HG03442 (cell line): ENCODE measurements around the gene ARF3.

Experiments used
- ATAC-seq: cut with Tn5 transposase; IDR thresholded peaks from one replicate; pipeline ENCODE4 v1.9.1; 2021; ENCODE audit warnings: mild to moderate bottlenecking, moderate library complexity; ENCODE audit not compliant: unreplicated experiment

Gene ARF3

DNA sequence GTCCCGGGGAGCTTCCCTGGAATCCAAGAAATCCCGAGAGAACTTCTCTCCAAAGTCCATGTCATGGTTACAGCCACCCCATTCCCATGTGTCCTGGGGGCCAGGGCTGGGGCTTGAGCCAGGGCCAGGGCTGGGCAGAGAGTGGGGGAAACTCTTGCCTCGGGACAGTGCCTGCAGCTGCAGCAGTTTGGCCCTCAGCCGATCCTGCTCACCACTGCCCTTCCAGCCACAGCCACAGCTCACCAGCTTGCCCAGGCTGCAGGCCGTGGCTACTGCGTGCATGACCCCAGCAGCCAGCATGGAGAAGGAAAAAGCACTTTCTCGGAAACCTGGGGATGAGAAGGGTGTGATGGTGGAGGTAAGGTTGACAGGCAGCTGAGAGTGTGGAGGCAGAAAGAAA is 10.7 kb upstream of the ARF3 start:
- ATAC-seq: no peak

DNA sequence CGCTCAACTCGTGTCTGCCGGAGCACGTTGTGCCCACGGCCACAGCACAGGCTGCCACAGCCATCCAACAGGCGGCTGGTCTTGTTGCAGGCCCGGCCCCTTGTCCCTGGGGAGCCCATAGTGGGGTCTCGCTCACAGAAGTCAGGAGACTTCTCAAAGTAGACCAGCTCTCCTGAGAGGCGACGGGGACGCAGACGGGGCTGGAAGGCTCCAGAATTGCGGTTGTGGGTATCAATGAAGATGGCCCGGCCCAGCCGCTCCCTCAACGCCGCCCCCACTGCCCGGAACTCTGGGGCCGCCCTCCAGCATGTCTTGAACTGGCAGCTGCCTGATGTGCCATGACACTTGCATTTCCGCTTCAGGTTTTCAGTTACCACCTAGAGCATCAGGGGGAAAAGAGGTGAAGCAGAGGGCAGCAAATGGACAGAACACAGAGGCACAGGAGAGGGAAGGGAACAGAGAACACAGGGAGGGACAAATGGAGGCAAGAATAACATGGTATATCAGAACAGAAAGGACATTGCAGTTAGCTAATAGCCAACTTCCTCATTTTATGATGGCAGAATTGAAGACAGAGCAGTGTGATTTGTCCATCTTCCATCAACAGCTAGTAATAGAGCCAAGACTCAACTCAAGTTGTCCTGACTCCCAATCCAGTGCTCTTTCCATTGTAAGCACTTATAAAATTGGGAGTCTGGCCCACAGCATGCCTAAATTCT is 9.0 kb upstream of the ARF3 start:
- no peak for ATAC-seq

DNA sequence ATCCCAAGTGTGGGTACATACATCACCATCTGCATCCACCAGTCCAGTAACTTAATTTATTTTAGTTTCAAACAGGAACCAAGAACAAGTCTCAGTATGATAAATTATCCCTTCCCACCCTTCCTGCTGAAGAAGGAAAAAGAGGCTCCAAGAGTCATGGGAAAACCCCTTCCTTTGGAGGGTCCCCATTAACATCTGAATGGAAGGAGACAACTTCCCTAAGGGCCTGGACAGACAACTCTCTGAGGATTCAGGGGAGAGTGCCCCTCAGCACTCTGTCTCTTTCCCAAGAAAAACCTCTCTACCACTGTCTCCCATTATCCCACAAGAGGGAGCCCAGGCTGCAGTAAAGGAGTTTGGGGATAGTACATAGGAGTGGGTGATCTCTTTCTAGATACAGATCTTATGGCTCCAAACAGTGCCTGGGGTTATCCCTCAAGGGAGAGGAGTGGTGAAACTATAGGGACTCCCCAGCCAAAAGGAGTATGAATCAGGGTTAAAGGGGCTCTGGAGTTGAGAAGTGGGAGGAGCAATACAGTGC is 8.1 kb upstream of the ARF3 start:
- ATAC-seq: no peak

DNA sequence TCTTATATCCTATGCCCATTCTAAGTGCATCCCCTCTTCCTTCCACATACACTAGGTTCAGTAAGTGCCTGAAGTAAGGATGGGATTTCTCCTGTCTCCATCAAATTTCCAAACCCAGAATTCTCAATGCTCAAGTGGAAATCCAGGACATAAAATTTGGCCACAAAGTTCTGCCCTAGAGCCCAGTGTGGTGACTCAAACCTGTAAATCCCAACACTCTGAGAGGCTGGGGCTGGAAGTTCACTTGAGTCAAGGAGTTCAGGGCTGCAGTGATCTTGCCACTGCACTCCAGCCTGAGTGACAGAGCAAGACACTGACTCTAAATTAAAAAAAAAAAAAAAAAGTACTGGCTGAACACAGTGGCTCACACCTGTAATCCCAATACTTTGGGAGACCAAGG is 4.5 kb upstream of the ARF3 start:
- ATAC-seq: no peak

DNA sequence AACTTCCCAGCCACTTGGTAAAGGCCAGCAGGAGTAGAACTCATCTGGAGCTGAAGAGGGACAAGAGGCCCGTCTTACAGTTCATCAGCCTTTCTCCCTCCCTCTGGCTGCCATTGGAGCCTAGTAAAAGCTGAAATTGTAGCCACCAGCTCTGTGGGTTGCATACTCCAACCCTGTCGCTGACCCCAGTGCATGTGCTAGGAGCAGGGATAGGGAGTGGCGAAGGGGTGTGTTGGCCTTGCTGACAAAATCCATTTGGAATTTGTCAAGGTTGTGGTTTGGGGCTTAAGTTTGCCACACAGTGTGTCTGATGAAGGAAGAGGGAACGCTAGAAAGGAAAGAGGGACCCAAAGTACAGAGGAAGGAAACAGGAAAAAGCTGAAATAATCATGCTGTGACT is 4.0 kb upstream of the ARF3 start:
- ATAC-seq: no peak

DNA sequence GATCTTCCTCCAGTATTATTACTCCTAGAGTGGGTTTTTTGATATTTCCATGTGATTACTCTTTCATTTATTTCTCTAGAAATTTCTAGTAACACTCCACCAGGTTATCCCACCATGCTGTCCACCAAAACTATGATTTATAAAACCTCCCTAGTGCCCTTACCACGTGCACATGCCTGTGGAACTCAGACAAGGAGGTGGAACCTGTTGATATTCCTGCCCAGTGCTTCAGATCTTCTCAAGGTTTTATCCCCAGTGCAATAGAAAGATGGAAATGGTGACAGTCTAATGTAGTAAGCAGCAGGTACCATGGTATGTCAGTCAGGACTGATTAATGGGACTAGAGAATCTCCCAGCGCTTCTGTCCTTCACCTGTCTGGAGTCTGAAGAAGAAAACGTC is 3.5 kb upstream of the ARF3 start:
- ATAC-seq: no peak

DNA sequence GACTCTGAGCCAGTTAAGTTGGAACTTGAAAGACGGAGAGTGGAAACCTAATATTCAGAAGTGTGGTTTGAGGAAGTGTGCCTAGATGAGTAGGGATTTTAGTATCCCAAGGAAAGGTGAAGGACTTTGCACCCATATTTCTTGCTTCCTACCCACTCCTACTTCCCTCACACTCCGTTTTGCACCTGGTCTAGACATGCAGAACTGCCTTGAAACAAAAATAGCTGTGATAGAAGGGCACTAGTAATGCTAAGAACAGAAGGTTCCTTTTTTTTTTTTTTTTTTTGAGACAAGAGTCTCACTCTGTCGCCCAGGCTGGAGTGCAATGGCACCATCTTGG is 732 bp upstream of the ARF3 start:
- ATAC-seq: no peak

DNA sequence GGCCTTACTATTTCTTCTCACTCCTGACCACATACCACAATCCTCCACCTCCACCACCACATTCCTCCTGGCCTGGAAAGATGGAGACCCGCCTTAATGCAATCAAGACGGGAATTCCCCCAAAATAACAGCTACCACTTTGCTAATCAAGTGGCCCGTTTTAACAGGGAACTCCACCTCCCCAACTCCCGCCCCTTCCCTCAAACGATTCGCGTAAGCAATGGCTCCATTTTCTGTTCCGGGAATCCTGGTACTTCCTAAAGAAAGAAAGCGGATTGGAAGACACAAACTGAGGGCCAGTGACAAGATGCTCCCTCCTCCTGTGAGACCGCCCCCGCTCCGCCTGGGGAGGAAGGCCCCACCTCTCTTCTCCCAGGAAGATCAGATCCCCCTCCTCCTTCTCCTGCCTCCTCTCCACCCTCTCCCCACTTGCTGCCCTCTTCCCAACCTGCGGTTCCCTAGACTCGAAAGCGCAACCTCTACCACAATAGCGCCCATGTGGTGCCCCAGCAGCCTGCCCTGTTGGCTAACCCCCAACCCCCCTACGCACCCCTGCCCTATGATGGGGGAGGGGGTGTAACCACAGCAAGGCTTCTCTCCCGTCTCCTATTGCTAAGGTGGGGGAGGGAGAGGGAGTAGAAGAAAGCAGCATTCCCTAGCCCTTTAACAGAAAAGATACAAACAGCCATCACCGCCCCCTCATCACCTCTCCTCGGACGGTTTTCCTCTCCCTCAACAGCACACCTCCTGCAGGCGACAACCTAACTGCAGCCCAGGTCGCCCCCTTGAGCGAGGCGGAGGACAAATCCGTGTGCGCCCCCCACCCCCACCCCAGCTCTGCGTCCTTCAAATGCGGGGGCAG is 777 bp downstream of the ARF3 start:
- peak; percentile 15 for ATAC-seq

DNA sequence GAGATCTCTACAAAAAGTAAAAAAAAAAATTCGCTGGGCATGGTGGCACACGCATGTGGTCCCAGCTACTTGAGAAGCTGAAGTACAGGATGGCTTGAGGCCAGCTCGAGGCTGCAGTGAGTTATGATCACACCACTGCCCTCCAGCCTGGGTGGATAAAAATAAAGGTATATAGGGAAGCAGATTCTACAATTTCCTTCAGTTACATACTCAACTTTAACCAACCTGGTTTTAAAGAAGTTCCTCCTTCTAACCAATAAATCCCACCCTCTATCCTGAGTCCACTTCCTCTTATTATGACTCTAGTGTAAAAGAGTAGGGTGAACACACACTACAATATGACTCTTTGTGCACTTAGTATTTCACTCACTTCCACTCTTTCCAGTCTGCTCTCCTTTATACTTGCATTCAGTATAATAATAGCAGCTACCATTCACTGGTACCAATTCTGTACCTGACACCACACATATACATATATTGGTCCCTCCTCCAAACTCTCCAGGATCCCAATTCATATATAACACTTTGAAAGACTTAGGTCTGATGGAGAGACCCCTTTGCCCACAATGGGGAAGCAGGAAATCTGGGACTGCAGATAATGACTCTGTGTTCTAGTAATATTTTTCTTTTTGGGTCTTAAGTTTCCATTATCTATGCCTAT is 2.3 kb downstream of the ARF3 start:
- no peak for ATAC-seq

DNA sequence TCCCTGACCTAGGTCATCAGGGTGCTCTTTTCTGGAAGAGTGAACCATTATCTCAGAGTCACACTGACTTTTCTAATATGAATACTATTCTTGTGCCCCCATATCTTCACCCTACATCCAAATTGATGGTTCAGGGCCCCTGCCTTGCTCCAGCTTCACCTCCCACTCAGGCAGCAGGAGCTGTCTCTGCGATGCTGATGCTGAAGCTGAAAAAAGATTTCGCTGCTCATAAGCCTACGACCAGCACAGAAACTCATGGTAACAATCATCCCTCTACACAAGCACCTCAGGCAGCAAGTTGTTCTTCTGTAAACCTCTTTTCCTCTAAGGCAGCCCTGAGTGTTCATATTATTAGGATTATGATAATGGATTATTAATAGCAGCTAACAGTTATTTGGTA is 3.2 kb downstream of the ARF3 start:
- no peak for ATAC-seq

DNA sequence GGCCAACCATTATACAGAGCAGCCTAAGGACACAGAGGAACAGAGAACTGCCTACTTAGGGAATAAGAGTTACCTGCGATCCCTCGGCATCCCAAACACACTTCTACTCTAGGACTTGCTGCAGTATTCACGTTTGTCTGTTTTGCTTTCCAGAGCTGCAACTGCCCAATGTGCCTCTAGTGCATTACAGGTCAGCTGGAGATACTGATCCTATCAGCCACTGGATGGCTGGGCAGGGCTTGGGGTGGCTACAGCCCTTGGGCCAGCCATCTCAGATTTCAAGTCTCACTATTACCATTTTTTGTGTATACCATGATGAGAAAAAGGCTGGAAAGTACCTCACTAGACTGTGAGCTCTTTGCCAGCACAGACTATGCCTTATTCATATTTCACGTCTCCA is 4.6 kb downstream of the ARF3 start:
- no peak for ATAC-seq

DNA sequence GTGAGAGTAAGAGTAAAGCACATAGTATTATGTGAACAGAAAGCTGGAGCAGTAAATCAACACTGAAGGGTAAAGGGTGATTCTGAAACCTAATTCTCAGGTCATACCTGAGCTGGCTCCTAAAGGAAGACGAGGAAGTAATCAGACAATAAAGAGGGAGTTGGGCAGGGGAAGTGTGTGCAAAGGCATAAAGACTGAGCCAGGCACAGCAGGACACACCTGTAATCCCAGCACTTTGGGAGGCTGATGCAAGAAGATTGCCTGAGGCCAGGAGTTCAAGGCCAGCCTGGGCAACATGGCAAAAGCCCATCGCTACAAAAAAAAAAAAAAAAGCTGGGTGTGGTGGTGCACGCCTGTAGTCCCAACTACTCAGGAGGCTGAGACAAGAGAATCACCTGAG is 9.6 kb downstream of the ARF3 start:
- no peak for ATAC-seq

DNA sequence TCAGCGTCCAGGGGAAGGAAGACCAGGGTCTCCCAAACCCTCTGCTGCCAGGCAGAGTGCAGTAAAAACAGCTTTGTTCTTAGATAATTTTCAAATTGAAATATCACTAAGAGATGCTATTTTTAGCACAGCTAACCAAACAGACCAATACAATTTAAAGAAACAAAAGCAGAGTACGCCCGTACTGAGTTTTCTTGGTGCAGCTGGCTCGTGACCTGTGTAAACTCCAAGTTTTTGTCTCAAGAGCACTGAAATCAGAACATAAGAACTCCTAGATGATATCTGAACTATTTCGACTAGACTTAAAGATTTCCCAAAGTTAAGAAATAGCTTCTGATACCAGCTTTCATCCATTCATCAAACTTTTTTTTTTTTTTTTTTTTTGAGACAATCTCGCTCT is 10.3 kb downstream of the ARF3 start:
- no peak for ATAC-seq

DNA sequence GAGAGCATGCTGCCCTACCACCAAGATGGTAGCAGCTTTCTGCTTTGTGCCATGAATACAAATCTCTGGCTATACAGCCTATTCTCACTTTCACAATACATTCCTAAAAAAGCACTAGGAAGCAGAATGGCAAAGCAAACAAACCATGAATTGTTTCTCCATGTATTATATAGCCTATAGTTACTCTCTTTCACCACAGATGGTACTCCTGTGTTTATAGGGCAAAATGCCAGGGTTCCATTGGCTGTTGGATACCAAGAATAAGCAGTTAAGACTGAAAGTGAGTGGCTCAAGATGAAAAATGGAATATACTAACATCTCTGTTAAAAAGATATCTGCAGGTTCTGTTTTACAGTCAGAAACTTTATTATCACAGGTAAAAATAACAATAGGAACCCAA is 11.1 kb downstream of the ARF3 start:
- ATAC-seq: no peak

DNA sequence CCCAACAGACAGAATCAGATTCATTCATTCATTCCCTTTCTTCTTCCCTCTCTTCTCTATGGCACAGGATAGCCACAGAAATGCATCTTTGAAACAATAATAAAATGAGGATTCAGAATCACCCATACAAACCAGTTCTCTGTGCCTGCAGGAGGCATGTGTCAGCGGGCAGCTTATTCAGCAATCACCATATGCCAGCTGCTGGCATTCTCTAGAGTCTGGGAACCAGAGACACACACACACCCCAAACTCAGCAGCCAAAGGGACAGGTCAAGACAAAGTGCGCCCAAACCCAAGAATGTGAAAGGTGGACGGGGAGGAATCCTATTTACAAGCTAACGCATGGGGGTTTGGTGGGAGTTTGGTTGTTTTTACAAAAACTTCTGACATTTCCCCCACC is 14.1 kb downstream of the ARF3 start:
- ATAC-seq: no peak

DNA sequence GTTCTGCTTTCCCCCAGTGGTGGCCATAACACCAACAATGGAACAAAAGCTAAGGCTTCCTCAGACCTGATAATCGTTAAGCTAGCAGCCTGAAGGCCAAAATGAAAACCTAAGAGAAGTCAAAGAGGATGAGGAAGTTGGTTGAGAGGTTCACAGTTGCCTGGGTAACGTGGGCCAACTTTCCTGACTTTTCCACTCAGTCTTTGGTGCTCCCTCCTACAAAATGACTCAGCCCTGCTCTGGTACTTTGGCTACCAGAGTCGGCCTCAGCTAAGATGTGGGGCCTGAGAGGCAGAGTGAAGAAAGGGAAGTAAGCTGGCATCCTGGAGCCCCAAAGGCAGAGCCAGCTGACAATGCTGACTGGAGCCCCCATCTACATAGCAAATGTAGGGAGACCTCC is 17.1 kb downstream of the ARF3 start:
- no peak for ATAC-seq

DNA sequence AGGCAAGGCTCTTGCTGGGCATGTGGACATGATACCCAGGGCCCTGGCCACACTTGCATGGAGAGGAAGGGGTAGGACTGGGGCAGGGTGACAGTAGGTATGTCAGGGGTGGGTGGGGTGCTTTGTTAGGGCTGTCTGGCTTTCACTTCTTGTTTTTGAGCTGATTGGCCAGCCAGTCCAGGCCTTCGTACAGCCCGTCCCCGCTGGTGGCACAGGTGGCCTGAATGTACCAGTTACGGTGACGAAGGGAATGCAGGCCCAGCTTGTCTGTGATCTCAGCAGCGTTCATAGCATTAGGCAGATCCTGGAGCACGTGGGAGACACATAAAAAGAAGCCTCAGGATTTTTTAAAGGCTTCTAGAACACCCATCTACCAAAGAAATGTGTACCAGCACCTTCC is 18.5 kb downstream of the ARF3 start:
- no peak for ATAC-seq

DNA sequence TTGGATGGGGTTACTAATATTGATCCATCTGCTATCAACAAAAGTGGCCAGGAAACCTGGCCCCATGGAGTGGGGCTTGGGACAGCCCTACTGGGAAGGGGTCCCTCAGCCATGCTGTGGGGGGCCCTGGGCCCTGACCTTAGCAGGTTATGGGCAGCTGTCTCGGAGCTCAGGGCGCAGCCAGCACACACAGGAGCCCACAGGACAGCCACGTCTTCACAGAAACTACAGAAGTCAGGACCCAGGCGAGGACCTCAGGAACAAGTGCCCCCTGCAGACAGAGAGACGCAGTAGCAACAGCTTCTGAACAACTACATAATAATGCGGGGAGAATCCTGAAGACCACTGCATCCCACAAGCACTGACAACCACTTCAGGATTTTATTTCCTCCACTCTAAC is 20.1 kb downstream of the ARF3 start:
- ATAC-seq: no peak

DNA sequence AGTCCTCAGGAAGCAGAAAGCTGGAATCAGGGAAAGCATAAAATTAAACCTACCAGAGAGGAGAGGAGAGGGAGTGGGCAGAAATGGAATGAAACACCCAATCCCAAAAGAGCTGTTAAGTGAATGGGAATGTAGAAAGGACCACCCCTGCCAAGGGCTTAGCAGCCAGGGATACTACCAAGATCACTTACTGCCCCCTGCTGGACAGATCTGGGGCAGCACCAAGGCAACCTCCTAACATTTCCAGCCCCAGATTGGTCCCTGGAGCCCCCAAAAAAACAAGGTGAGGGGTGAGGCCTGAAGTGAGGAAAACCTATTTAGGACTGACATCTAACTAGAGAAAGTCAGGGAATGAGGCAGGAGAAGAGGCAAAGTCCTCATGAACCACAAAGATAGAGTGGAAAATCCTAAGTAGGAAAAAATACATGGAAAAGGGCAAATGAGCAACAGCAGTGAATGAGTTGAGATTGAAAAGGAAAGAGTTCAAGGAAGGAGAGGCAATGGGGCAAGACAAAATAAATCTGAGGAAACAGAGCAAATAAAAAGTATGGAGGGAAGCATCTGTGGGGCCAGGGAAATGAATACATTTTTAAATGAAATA is 20.8 kb downstream of the ARF3 start:
- ATAC-seq: no peak

DNA sequence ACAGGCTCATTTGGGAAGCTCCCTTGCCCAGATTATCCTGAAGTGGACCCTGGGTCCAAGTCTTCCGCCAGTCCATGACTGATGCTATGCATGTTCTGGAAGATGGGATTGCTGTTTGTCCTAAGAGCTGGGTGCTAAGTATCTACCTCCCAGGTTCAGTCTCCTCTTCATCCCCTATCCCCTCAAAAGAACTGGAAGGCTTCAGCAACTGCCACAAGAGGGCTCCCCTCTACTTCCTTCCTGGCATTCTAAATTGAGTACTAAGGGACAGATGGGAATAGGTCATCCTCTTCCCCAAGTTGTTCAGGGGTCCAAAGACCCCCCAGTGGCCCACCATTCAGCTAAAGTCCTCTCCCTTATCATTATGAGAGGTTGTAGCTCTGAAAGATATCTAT is 23.0 kb downstream of the ARF3 start:
- no peak for ATAC-seq

DNA sequence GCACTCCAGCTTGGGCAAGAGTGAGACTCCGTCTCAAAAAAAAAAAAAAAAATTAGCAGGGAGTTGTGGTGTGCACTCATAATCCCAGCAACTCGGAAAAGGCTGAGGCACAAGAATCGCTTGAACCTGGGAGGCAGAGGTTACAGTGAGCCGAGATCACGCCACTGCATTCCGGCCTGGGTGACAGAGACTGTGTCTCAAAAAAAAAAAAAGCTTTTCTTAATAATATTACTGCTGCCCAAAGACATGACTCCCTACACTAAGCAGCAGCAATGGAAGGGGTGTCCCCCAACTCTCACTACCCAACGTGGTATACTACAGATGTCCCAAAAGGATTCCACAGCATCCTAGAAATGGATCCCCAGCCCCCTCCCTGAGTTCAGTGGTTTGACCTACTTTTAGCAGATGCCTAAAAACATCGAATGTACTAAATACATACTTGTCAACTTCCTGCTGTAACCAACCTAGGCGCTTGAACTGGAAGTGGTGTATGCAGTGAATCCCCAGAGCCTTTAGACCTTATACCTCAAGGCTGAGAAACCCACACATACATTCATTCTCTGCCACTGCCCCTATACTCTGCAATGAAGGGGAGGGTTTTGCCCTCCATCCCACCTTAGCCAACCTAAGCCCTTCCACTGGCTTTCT is 23.5 kb downstream of the ARF3 start:
- ATAC-seq: no peak
